Thymus (tissue), 11 donors: Measurements from ENCODE around the gene LAD1. TPM values are rescaled to one million over a fixed set of nuclear protein-coding genes. Genes with fewer than 3 reads are reported as not detected.

Source experiments
- DNase-seq, 9 donors: peaks; one replicate each; pipeline ENCODE4 v3.0.0-alpha.2; 2013; ENCODE audit warnings: low spot score in 9 of 9, low read depth in 6 of 9, missing footprints in 1 of 9
- H3K27ac ChIP-seq, 2 donors: one replicate each; pipeline ENCODE4 v1.5.1; 2013; ENCODE audit warnings: control low read depth in 1 of 2, low read depth in 1 of 2, low read length in 1 of 2, mild to moderate bottlenecking in 1 of 2, moderate library complexity in 1 of 2
- H3K27me3 ChIP-seq, 2 donors: one replicate each; pipeline ENCODE4 v1.5.1; 2013; ENCODE audit warnings: low read length in 1 of 2; ENCODE audit not compliant: control insufficient read depth in 2 of 2, insufficient read depth in 1 of 2
- H3K36me3 ChIP-seq, 2 donors: one replicate each; pipeline ENCODE4 v1.5.1; 2013; ENCODE audit warnings: low read length in 1 of 2, mild to moderate bottlenecking in 1 of 2, moderate library complexity in 1 of 2; ENCODE audit not compliant: control insufficient read depth in 2 of 2, insufficient read depth in 2 of 2
- H3K4me1 ChIP-seq, 2 donors: one replicate each; pipeline ENCODE4 v1.5.1; 2013; ENCODE audit warnings: low read length in 2 of 2; ENCODE audit not compliant: control insufficient read depth in 2 of 2, insufficient read depth in 2 of 2
- H3K4me3 ChIP-seq, 2 donors: one replicate each; pipeline ENCODE4 v1.5.1; 2013; ENCODE audit warnings: low read length in 2 of 2, control low read depth in 1 of 2, mild to moderate bottlenecking in 1 of 2
- H3K9me3 ChIP-seq, 2 donors: one replicate each; pipeline ENCODE4 v1.5.1; 2013; ENCODE audit warnings: low read length in 1 of 2, mild to moderate bottlenecking in 1 of 2; ENCODE audit not compliant: control insufficient read depth in 2 of 2, insufficient read depth in 1 of 2
- WGBS: extraction: QIAGEN DNeasy Blood & Tissue Kit; methylation state at CpG from one replicate; pipeline ENCODE4 v1.1.7; 2013; 5-methylcytosine and 5-hydroxymethylcytosine counted together
- polyA plus RNA-seq: library from polyadenylated mRNA; stranded (reverse); fragments of 200-250 nt; gene quantifications from one replicate; pipeline ENCODE4 v1.2.3, GENCODE V29; 2013
- total RNA-seq: library from RNA; stranded (reverse); fragments of 120-200 nt; gene quantifications from one replicate; pipeline ENCODE4 v1.2.4, GENCODE V29; 2013
- donor health status: healthy.

Gene LAD1
- total and polyA plus RNA-seq, 2 donors: 9.1 to 19.5 TPM

DNA sequence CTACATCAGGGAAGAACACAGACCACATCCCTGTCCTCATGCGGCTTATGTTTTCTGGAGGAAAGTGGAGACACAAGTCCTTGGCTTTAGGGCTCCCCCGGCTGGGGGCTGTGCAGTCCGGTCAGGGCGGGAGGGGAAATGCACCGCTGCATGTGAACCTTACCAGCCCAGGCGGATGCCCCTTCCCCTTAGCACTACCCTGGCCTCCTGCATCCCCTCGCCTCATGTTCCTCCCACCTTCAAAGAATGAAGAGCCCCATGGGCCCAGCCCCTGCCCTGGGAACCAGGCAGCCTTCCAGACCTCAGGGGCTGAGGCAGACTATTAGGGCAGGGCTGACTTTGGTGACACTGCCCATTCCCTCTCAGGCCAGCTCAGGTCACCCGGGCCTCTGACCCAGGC lies 67.1 kb downstream of the LAD1 start:
- WGBS: 94% methylated on average over 8 of the region's 8 CpGs
- Histone ChIP-seq H3K36me3 (no peaks in the 10 kb centered on the region), H3K9me3 (no peaks in the 10 kb centered on the region), H3K4me3 (no peak overlapping the region), H3K4me1 (no peaks in the 10 kb centered on the region), H3K27me3 (peaks cover 0 to 2% of the 10 kb centered on the region in 2 donors), H3K27ac (no peak overlapping the region)
- no peak for DNase-seq

DNA sequence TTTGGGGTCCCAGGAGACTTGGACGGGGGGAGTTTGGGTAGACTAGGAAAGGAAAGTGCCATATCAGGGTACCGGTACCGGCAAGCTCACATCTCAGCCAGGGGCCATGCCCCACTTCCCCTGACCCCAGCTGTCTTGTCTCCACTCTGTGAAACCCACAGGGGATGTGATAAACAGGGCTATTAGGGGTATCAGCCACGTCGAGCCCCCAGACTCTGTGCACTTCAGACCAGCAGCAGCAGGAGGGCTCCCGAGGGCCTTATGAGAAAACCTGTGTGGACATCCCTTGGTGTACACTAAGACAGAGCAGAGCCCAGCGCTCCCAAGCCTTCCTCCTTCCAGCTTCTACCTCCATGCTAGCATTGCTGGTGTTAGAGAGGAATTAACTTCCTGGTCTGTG lies 68.0 kb downstream of the LAD1 start:
- no peaks in the 10 kb centered on the region for H3K4me1 ChIP-seq
- H3K27me3 ChIP-seq: no peaks in the 10 kb centered on the region
- no peak overlapping the region for H3K4me3 ChIP-seq
- DNase-seq: no peak
- 94% methylated on average over 7 of the region's 7 CpGs for WGBS
- no peak overlapping the region for H3K27ac ChIP-seq
- H3K36me3 ChIP-seq: no peaks in the 10 kb centered on the region
- no peaks in the 10 kb centered on the region for H3K9me3 ChIP-seq

Other genes starting within 250 kb of the LAD1 start
- gene TMEM9, start 244.8 kb downstream of the LAD1 start, total RNA-seq: 31.5 TPM
- 57.5 TPM for gene TMEM9, start 244.8 kb downstream of the LAD1 start, polyA plus RNA-seq
- 0.80 TPM for gene IGFN1, start 208.5 kb downstream of the LAD1 start, total RNA-seq
- 0.39 TPM for gene IGFN1, start 208.5 kb downstream of the LAD1 start, polyA plus RNA-seq
- gene PKP1, start 115.8 kb downstream of the LAD1 start, total RNA-seq: 14.1 TPM
- gene PKP1, start 115.8 kb downstream of the LAD1 start, polyA plus RNA-seq: 20.0 TPM
- 3.1 TPM for gene TNNT2, start 21.6 kb downstream of the LAD1 start, total RNA-seq
- 10.0 TPM for gene TNNT2, start 21.6 kb downstream of the LAD1 start, polyA plus RNA-seq
- gene TNNI1, start 22.4 kb upstream of the LAD1 start, total RNA-seq: 4.1 TPM
- gene TNNI1, start 22.4 kb upstream of the LAD1 start, polyA plus RNA-seq: 3.5 TPM
- gene PHLDA3, start 69.9 kb upstream of the LAD1 start, total RNA-seq: 14.4 TPM
- gene PHLDA3, start 69.9 kb upstream of the LAD1 start, polyA plus RNA-seq: 31.7 TPM
- gene CSRP1, start 107.8 kb upstream of the LAD1 start, total RNA-seq: 39.7 TPM
- gene CSRP1, start 107.8 kb upstream of the LAD1 start, polyA plus RNA-seq: 170 TPM
- gene NAV1, start 139.8 kb upstream of the LAD1 start, total RNA-seq: 4.0 TPM
- gene NAV1, start 139.8 kb upstream of the LAD1 start, polyA plus RNA-seq: 3.4 TPM